IMR-90 (cell line): ENCODE data around the gene TAF6L. TPM values are rescaled to one million over a fixed set of nuclear protein-coding genes. Genes with fewer than 3 reads are reported as not detected.
"Not testable (repeated sequence)": the region's sequence is repeated elsewhere in the genome, so short reads cannot be mapped to it uniquely, and the experiment has no call there.

Source experiments
- ATAC-seq: fragments of 200-7000 bp; cut with Tn5 transposase; 2 replicates; pipeline ENCODE4 v1.9.1; 2020; ENCODE audit warnings: low read depth, mild to moderate bottlenecking, moderate library complexity
- BruUV-seq: library from RNA; stranded (reverse); fragments of 400-500 nt; replicated peaks from 2 replicates; lab custom pipeline; 2021; lab: Mats Ljungman, UMichigan
- CTCF ChIA-PET: fragments of 300-600 bp; formaldehyde crosslinking; extraction: SDS; loops from one replicate; lab custom pipeline; 2021; ENCODE audit warnings: antibody characterized with exemption; lab: Yijun Ruan, JAX
- POLR2A ChIA-PET: fragments of 300-600 bp; sonication (Branson Sonifier 250); formaldehyde crosslinking; loops from one replicate; lab custom pipeline; 2022; ENCODE audit warnings: antibody characterized with exemption; ENCODE audit not compliant: unreplicated experiment; lab: Charles Lee
- DNase-seq: peaks from one replicate; pipeline ENCODE4 v3.0.0; 2013
- H2AFZ ChIP-seq: replicated peaks from 2 replicates; pipeline ENCODE3; 2013; ENCODE audit warnings: low read length, mild to moderate bottlenecking; ENCODE audit not compliant: poor library complexity
- H2AK5ac ChIP-seq: 2 replicates; pipeline ENCODE4 v1.6.1; 2013; ENCODE audit warnings: low read depth, low read length, inconsistent platforms
- H2AK9ac ChIP-seq: replicated peaks from 2 replicates; pipeline ENCODE3; 2013; ENCODE audit warnings: mild to moderate bottlenecking, low read depth, low read length, moderate library complexity; ENCODE audit not compliant: poor library complexity
- H2BK120ac ChIP-seq: 2 replicates; pipeline ENCODE4 v1.6.1; 2013; ENCODE audit warnings: low read depth, low read length, inconsistent platforms
- H2BK15ac ChIP-seq: 3 replicates; pipeline ENCODE4 v1.6.1; 2013; ENCODE audit warnings: low read depth, low read length, inconsistent platforms
- H2BK20ac ChIP-seq: 2 replicates; pipeline ENCODE4 v1.6.1; 2013; ENCODE audit warnings: low read depth, mild to moderate bottlenecking, inconsistent platforms, low read length, moderate library complexity
- H2BK5ac ChIP-seq: 2 replicates; pipeline ENCODE4 v1.6.1; 2013; ENCODE audit warnings: mild to moderate bottlenecking, low read depth, low read length, inconsistent platforms; ENCODE audit not compliant: poor library complexity, severe bottlenecking
- H3K14ac ChIP-seq: replicated peaks from 2 replicates; pipeline ENCODE4 v1.6.1; 2013; ENCODE audit warnings: low read depth, low read length, inconsistent platforms
- H3K18ac ChIP-seq: 2 replicates; pipeline ENCODE4 v1.6.1; 2013; ENCODE audit warnings: low read depth, low read length, control low read depth
- H3K23ac ChIP-seq: 2 replicates; pipeline ENCODE4 v1.6.1; 2013; ENCODE audit warnings: low read depth, low read length, inconsistent platforms
- H3K27ac ChIP-seq: 2 replicates; pipeline ENCODE4 v1.5.1; 2013; ENCODE audit warnings: mild to moderate bottlenecking, control low read depth, low read length; ENCODE audit not compliant: insufficient read depth
- H3K27me3 ChIP-seq: 2 replicates; pipeline ENCODE4 v1.6.1; 2013; ENCODE audit warnings: low read length; ENCODE audit not compliant: control insufficient read depth, insufficient read depth
- H3K36me3 ChIP-seq: 2 replicates; pipeline ENCODE4 v1.6.1; 2013; ENCODE audit warnings: low read length, mixed read lengths; ENCODE audit not compliant: control insufficient read depth, insufficient read depth
- H3K4ac ChIP-seq: 2 replicates; pipeline ENCODE4 v1.6.1; 2013; ENCODE audit warnings: low read depth, low read length, inconsistent platforms
- H3K4me1 ChIP-seq: 2 replicates; pipeline ENCODE4 v1.6.1; 2013; ENCODE audit warnings: low read length, mixed read lengths; ENCODE audit not compliant: control insufficient read depth, insufficient read depth
- H3K4me2 ChIP-seq: 2 replicates; pipeline ENCODE4 v1.6.1; 2013; ENCODE audit warnings: low read depth, mild to moderate bottlenecking, control low read depth, low read length, moderate library complexity
- H3K4me3 ChIP-seq: 2 replicates; pipeline ENCODE4 v1.5.1; 2013; ENCODE audit warnings: low read depth, mild to moderate bottlenecking, control low read depth, low read length, moderate library complexity; ENCODE audit not compliant: insufficient read depth
- H3K56ac ChIP-seq: 2 replicates; pipeline ENCODE4 v1.6.1; 2013; ENCODE audit warnings: low read length, inconsistent platforms; ENCODE audit not compliant: insufficient read depth; ENCODE audit errors: extremely low read depth
- H3K79me1 ChIP-seq, 2 experiments: 2 replicates each; pipeline ENCODE4 v1.6.1; 2013; ENCODE audit warnings: low read length in 2 of 2, inconsistent platforms in 1 of 2, low read depth in 1 of 2
- H3K9ac ChIP-seq: 2 replicates; pipeline ENCODE4 v1.6.1; 2013; ENCODE audit warnings: low read depth, low read length, control low read depth
- H3K9me1 ChIP-seq: 2 replicates; pipeline ENCODE4 v1.6.1; 2013; ENCODE audit warnings: low read length, inconsistent platforms; ENCODE audit not compliant: insufficient read depth
- H3K9me3 ChIP-seq: 2 replicates; pipeline ENCODE4 v1.6.1; 2013; ENCODE audit warnings: low read length; ENCODE audit not compliant: control insufficient read depth, insufficient read depth
- H4K20me1 ChIP-seq: 2 replicates; pipeline ENCODE4 v1.6.1; 2013; ENCODE audit warnings: low read length, inconsistent platforms; ENCODE audit not compliant: insufficient read depth
- H4K5ac ChIP-seq: 2 replicates; pipeline ENCODE4 v1.6.1; 2013; ENCODE audit warnings: mild to moderate bottlenecking, low read depth, low read length, control low read depth
- H4K8ac ChIP-seq, 2 experiments: 2 replicates each; pipeline ENCODE4 v1.6.1; 2013; ENCODE audit warnings: low read depth in 2 of 2, low read length in 2 of 2, control low read depth in 1 of 2, inconsistent platforms in 1 of 2
- H4K91ac ChIP-seq: 2 replicates; pipeline ENCODE4 v1.6.1; 2013; ENCODE audit warnings: low read depth, low read length, inconsistent platforms; ENCODE audit not compliant: insufficient read depth
- CEBPB ChIP-seq: IDR thresholded peaks from 2 replicates; pipeline ENCODE4 v1.6.1; 2012; ENCODE audit warnings: low read depth, low read length, improper control_type of control experiment
- FOS ChIP-seq: fragments of 150-350 bp; IDR thresholded peaks from 2 replicates; pipeline ENCODE4 v1.6.1; 2016; ENCODE audit warnings: low read depth, low read length
- MAZ ChIP-seq: IDR thresholded peaks from 2 replicates; pipeline ENCODE4 v1.6.1; 2012; ENCODE audit warnings: low read depth, mild to moderate bottlenecking, low read length, improper control_type of control experiment, moderate library complexity, borderline replicate concordance
- NFE2L2 ChIP-seq: fragments of 150-350 bp; IDR thresholded peaks from 2 replicates; pipeline ENCODE4 v1.6.1; 2016; ENCODE audit warnings: low read depth, mild to moderate bottlenecking, low read length
- WGBS, 2 experiments: methylation state at CpG; one replicate each; pipeline versions ENCODE4 v1.1.5 to v1.1.7; 2013; ENCODE audit warnings: missing lambda C conversion rate in 2 of 2; ENCODE audit not compliant: insufficient read length in 1 of 2; ENCODE audit errors: extremely low coverage in 2 of 2; 5-methylcytosine and 5-hydroxymethylcytosine counted together
- dilution Hi-C: fragments of 300-500 bp; cut with HindIII; formaldehyde crosslinking; loops from one replicate; pipeline ENCODE4 v1.14.3; 2018; ENCODE audit warnings: low sequenced_read_pairs; ENCODE audit not compliant: unreplicated experiment
- in situ Hi-C: fragments of 300-500 bp; cut with MboI; formaldehyde crosslinking; loops from 3 replicates; pipeline ENCODE4 v1.14.3; 2019; ENCODE audit warnings: low sequenced_read_pairs, inconsistent platforms, mixed read lengths
- intact Hi-C: fragments of 100-400 bp; cut with micrococcal nuclease; formaldehyde crosslinking; loops from 2 replicates; pipeline ENCODE4 v1.10.0; 2022
- polyA plus RNA-seq, 3 experiments: library from polyadenylated mRNA; depleted of rRNA; stranded (reverse); fragments of >200 nt; gene quantifications; 2 replicates each; pipeline ENCODE4 v1.2.3, GENCODE V29; 2012; ENCODE audit warnings: low replicate concordance in 1 of 3
- total RNA-seq: library from RNA; depleted of rRNA; stranded (reverse); fragments of >200 nt; gene quantifications from 2 replicates; pipeline ENCODE4 v1.2.3, GENCODE V29; 2012

TAF6L gene
- total and polyA plus RNA-seq, 2 of the 4 experiments (the other 2 are of a cell fraction) = 9.5 to 13.5 TPM

DNA sequence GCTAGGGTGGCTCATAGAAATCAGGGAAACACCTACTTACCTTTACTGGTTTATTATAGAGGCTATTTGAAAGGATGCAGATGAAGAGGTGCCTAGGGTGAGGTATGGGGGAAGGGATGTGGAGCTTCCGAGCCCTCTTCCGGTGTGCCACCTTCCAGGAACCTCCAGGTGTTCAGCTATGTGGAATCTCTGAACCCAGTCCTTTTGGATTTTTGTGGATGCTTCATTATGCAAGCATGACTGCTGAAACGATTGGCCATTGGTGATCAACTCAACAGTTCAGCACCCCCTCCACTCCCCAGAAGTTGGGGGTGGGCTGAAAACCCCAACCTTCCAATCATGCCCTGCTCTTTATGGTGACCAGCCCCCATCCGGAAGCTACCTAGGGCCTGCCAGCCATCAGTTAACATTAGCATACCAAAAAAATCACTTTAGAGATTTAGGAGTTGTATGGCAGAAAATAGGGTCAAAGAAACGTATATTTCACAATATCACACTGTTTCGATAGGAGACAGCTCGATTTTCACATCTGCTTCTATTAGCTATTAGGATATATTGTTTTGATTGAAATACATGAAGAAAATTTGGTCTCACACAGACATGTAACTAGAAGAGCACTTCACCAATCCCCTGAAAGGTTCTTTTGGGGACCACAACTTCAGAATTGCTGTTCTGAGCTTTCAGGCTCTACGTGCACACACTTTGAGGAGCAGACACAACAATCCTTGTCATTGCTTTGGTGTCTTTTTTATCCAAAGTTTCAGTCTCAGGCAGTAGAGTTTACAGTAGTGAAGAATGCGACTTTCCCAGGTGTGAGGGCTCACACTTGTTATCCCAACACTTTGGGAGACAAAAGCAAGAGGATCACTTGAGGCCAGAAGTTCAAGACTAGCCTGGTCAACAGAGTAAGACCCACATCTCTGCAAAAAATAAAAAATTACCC lies 13.1 kb upstream of the TAF6L start:
- WGBS, 2 experiments = 80% methylated on average over 1 of the region's 9 CpGs; no CpG with 5 or more reads in 1 of the 2 experiments
- Histone ChIP-seq H3K4me1 (peaks cover 4% of the 10 kb centered on the region), H3K4me2 (no peak overlapping the region), H3K23ac (no peak overlapping the region), H3K27ac (no peak overlapping the region), H3K9me3 (no peaks in the 10 kb centered on the region), H4K5ac (no peak overlapping the region), H3K9ac (no peak overlapping the region), H3K4me3 (no peak overlapping the region), H4K8ac (no peak overlapping the region), H2AK9ac (no peak overlapping the region), H2AFZ (peak overlapping the region; percentile 53), H4K91ac (no peak overlapping the region), H3K79me1 (peaks cover 20 to 25% of the 10 kb centered on the region in 2 experiments), H3K27me3 (no peaks in the 10 kb centered on the region), H3K14ac (no peak overlapping the region), H3K56ac (no peak overlapping the region), H3K4ac (no peak overlapping the region), H2BK5ac (no peak overlapping the region), H3K18ac (no peak overlapping the region), H3K9me1 (peaks cover 4% of the 10 kb centered on the region; the same call in 1 of the 2 replicates), H2BK120ac (no peak overlapping the region), H4K20me1 (no peaks in the 10 kb centered on the region), H3K36me3 (peaks cover 4% of the 10 kb centered on the region; the same call in 1 of the 2 replicates), H2AK5ac (no peak overlapping the region), H2BK20ac (no peak overlapping the region), H2BK15ac (no peak overlapping the region)
- in situ Hi-C loops (no loop called here), intact Hi-C loops (no loop called here), dilution Hi-C loops (no loop called here)
- no TSS peak for BruUV-seq
- ChIA-PET CTCF (no interaction called here), POLR2A (no interaction called here)
- TF ChIP-seq FOS (no peak), MAZ (no peak), CEBPB (peak; percentile 57), NFE2L2 (no peak)
- no peak for DNase-seq
- no peak for ATAC-seq

DNA sequence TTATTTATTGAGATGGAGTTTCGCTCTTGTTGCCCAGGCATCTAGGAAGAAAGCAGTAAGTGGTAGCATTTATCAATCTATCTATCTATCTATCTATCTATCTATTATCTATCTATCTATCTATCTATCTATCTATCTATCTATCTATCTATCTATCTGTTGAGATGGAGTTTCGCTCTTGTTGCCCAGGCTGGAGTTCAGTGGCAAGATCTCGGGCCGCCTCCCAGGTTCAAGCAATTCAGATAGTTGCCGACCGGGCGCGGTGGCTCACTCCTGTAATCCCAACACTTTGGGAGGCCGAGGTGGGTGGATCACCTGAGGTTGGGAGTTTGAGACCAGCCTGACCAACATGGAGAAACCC lies 10.3 kb upstream of the TAF6L start:
- not testable (repeated sequence) for BruUV-seq, H3K9ac ChIP-seq, H3K27me3 ChIP-seq

More for the DNA sequence above, 10.3 kb upstream of the TAF6L start:
- H3K9me1 ChIP-seq, H3K23ac ChIP-seq, H3K9me3 ChIP-seq, H3K14ac ChIP-seq, ATAC-seq, H2BK20ac ChIP-seq, H4K5ac ChIP-seq, H3K27ac ChIP-seq, in situ Hi-C loops, H3K36me3 ChIP-seq, H3K4me3 ChIP-seq, H3K4me1 ChIP-seq, H2BK5ac ChIP-seq, H4K8ac ChIP-seq, DNase-seq, dilution Hi-C loops, H3K18ac ChIP-seq, H2BK15ac ChIP-seq, H2BK120ac ChIP-seq, H4K20me1 ChIP-seq, H3K56ac ChIP-seq, H2AK9ac ChIP-seq, H4K91ac ChIP-seq, H3K4ac ChIP-seq: not testable (repeated sequence)
- Histone ChIP-seq H3K79me1 (peaks cover 19 to 26% of the 10 kb centered on the region in 2 experiments), H2AK5ac (peak overlapping the region; percentile 44; the same call in 1 of the 2 replicates), H3K4me2 (0 out of 2 replicates have a peak overlapping the region, but pooled peaks have one; percentile 28), H2AFZ (peak overlapping the region; percentile 81)
- intact Hi-C loops = loop anchor here (5.0 kb wide), 1 partner anchor 34 kb away; the partner anchor contains the start of genes HNRNPUL2 and TTC9C
- no CpG with 5 or more reads among the region's 9 CpGs for WGBS, 2 experiments
- ChIA-PET POLR2A (interaction anchor here (1.0 kb wide), 1 partner anchor 11 kb away, joined by 5 read pairs; the partner anchor contains the start of gene TAF6L), CTCF (interaction anchor here (0.7 to 1.0 kb wide), 2 partner anchors 8 to 87 kb away, joined by 3 to 5 read pairs; no protein-coding TSS in a partner anchor)
